ENCODE measurements around the gene FARP1.
A peak's percentile ranks its signal among the peaks of the same experiment; 100 is the strongest.

FARP1 gene

DNA sequence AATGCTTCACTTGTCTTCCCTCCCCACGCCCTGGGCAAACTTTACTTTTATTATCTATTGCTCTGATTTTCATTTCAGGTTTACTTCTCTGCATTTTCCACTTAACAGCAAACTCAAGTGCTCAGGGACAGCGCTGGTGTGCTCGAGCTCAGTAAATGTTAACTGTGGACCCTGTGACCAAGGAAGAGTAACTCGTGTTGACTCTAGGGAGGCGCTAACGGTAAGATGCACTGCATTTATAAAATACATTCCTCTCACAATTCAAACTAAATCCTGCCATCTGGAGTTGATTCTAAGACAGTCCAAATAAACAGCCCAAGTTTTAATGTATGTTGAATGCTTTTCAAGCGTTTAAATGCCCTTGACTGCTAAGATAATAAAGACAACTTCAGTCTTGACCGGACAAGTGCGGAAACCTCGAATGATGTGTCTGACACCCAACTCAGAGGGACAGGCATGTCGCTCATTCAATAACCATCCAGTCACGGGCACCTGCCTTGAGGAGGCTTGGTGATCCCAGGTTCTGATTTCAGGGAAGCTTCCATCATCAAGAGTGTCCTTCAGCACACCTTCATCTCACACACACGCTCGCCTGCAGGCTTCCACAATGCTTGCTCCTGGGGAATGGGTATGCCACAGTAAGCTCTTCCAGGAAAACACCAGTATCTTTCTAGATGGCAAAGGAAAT is 340.9 kb downstream of the FARP1 start:
- no peak for DNase-seq (ENCODE audit: low read depth in 2 of 2)

GRCh38 chr13:98484289-98485219 is 341.7 kb downstream of the FARP1 start:
- DNase-seq (ENCODE audit: low read depth in 2 of 2): peak; percentile 60 to 62

DNA sequence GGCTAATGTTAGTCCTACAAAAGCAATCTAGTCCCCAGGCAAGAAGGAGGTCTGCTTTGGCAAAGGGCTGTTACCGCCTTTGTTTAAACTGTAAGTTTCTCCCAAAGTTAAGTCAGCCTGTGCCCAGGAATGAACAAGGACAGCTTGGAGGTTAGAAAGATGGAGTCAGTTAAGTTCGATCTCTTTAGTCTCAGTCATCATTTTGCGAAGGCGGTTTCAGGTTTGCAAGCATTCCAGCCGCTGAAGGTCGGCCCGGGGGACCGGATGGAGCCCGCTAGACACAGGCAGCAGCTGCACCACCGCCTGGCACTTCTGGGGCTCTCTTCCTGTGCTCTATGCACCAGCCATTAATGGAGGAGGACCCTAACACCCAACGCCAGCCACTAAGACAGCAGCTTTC is 342.7 kb downstream of the FARP1 start:
- no peak for DNase-seq (ENCODE audit: low read depth in 2 of 2)

- DNase-seq (ENCODE audit: low read depth in 2 of 2): no peak
These were observed 343.5 kb downstream of the FARP1 start for GRCh38 chr13:98486412-98486811.

- no peak for DNase-seq (ENCODE audit: low read depth in 2 of 2)
These were observed 344.1 kb downstream of the FARP1 start for GRCh38 chr13:98487016-98487415.

- no peak for DNase-seq (ENCODE audit: low read depth in 2 of 2)
These were observed 344.6 kb downstream of the FARP1 start for GRCh38 chr13:98487522-98487921.

DNA sequence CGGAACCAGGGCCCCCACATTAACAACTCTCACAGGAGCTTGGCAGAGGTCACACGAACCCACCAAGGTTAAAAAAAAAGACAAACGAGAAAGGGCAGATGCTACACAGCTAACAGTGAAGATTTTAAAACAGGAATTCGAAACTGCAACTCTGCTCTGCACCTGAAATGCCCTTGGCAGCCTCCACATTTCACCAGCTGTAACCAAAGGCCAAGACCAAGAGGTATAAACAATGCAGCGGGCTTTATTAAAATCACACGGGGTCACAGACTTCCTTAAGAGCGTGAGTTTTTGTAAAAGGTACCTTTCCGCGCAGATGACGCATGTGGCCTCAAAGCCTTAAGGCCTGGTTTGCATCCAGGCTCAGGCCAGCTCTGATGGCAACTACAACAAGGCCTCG is 345.8 kb downstream of the FARP1 start:
- no peak for DNase-seq (ENCODE audit: low read depth in 2 of 2)

DNA sequence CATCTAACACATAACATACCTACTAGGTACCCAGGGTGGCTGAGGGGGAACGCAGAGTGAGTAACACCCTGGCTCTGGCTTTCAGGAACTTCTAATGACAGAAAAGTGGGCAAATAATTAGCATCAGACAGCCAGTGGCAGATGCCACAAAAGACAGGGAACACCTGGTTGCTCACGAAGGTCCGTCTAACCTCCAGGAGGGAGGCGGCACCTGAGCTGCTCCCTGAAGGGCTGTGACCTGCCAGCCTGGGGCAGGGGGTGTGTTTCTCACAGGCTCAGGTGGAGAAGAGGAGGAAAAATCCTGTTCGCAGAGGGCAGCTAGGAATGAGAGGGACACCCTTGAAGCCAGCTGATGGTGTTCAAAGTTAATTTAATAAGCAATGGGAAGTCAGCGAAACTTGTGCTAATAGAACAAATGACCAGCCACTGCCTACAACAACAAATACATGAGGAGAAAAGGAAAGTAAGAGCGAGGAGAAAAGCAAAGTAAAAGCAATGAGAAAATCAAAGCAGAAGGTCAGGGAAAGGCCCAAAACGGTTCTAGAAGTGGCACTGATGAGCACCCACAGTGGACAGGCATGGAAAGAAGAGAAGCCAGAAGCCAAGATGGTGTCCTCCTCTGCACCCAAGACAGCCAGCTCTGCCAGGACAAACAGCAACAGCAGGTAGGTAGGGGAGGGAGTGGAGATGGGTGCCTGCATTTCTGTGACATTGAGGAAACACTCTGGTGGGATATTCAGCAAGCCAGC is 346.7 kb downstream of the FARP1 start:
- DNase-seq (ENCODE audit: low read depth in 2 of 2): no peak

GRCh38 chr13:98490195-98490836 is 347.4 kb downstream of the FARP1 start:
- no peak for DNase-seq (ENCODE audit: low read depth in 2 of 2)

GRCh38 chr13:98490866-98491265 is 348.0 kb downstream of the FARP1 start:
- DNase-seq (ENCODE audit: low read depth in 2 of 2): no peak

- no peak for DNase-seq (ENCODE audit: low read depth in 2 of 2)
These were observed 349.6 kb downstream of the FARP1 start for GRCh38 chr13:98492335-98493041.

DNA sequence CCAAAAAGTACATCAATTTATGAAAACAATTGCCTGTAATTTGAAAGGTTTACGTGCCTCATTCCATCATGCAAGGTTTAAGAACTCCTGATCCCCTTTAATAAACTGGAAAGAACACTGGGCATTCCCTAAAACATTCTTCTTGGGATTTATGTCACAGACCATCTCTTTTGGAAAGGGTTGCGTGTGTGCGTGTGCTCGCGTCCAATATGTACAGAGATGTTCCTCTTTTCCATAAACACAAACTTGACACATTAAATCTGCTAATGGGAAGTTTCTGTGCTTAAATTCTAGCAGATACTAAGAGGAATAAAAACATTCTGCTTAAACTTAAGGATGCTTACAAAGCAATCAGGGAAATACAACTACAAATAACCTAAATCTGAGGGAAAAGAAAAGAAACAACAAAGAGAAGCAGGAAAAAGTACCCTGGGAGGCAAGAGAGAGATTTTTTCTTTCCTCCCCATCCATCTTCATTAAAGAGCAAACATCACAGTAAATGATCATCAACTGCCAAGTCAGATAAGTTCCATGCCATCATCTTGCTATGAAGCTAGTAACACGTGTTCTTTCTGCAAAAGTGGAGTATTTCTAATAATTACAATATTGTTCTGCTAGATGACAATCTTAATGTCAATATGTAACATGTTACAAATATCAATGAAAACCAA is 350.3 kb downstream of the FARP1 start:
- DNase-seq (ENCODE audit: low read depth in 2 of 2): no peak

GRCh38 chr13:98494769-98495168 is 351.9 kb downstream of the FARP1 start:
- DNase-seq (ENCODE audit: low read depth in 2 of 2): no peak

- no peak for DNase-seq (ENCODE audit: low read depth in 2 of 2)
These were observed 353.0 kb downstream of the FARP1 start for GRCh38 chr13:98495627-98496478.

- no peak for DNase-seq (ENCODE audit: low read depth in 2 of 2)
These were observed 353.5 kb downstream of the FARP1 start for GRCh38 chr13:98496479-98496791.

DNA sequence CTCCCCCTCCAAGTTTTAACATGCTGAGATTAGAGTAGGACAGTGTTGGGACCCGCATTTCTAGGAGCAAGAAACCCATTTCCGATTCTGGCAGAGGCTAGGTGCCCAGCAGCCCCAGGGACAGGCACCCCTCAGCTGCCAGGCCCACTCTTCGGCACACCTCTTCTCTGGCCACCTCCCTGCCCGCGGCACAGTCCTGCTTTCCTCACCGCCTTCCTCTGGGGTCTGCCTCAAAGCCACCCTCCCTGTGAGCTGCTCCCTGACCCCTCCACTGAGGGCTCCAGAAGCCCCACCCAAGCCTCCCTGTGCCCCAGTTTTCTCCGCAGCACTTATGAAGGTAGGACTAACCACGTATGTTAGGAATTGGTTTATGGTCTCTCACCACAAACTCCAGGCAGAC is 354.1 kb downstream of the FARP1 start:
- no peak for DNase-seq (ENCODE audit: low read depth in 2 of 2)

GRCh38 chr13:98500963-98501421 is 358.1 kb downstream of the FARP1 start:
- no peak for DNase-seq (ENCODE audit: low read depth in 2 of 2)

DNA sequence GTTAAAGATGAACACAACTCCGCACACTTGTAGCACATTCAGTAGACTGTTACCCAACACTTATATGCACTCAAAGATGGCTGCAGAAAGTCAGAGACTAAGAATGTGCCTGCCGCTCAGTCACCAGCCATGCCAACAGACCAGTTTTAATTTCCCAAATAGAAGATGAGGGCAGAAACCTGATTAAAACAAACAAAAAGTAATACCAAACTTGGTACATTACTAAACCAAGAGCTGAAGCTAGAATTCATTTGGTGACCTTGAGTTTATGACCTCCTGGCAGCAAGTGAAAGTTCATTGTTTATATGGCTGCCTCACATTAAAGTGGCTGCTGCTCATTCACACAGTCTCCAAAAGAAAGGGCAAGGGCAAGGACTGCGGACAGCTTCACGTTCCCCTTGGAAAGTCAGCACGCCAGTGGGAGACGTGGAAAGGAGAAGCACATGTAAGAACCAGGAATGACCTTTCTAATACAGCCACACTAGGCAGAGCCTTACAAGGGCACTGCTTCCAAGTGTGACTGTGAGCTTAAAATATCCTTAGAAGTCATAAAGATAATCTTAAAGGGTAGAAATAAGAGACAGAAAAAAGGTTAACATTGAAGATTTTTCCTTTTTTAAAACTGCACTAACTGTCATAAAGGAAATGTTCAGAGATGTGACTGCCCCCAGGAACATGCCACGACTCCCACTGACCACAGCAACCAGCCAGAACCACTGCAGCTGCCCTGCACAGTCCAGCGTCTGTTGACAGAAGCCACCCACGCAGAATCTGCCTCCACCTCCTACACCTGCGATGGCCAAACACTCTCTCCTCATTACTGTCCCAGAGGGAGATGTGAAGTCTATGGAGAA is 360.5 kb downstream of the FARP1 start:
- DNase-seq (ENCODE audit: low read depth in 2 of 2): no peak

DNA sequence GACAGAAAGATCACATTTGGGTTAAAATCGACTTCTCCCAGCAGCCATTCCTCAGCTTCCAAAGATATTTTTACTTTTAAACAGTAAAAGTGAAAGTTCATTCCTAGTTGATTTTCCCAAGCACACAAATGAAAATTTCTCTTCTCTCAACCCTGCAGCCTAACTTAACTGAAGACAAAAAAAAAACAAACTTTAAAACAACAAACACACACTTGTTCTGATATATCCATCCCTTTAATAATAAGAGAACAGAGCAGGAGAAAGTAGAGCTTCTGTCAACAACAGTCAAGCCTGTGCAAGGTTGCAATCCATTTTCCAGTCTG is 361.1 kb downstream of the FARP1 start:
- DNase-seq (ENCODE audit: low read depth in 2 of 2): no peak
